Measurements from ENCODE around the gene MAP1B.

MAP1B gene

DNA sequence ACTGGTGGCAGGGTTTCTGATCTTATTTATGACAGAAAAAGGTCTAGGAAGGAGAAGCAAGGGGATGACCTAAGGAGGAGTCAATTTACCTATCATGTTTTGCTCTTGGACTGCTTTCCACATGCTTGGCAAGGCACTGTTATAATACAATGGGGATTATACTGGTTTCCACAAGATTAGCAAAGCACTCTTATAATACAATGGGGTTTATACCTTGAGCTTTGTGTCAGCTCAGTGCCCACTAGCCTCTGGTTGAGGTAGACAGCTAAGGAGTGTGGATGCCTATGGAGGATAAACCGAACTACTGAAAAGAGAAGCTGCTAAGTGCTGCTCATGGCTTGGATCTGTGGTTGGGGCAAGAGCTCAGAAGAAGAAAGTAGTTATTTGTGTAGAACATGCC, 144.1 kb downstream of the MAP1B start:
- H3K4me3 ChIP-seq (replicated peaks; ENCODE audit: low read depth, low read length), result no peak overlapping the region
- TF ChIP-seq, protein P1, sequence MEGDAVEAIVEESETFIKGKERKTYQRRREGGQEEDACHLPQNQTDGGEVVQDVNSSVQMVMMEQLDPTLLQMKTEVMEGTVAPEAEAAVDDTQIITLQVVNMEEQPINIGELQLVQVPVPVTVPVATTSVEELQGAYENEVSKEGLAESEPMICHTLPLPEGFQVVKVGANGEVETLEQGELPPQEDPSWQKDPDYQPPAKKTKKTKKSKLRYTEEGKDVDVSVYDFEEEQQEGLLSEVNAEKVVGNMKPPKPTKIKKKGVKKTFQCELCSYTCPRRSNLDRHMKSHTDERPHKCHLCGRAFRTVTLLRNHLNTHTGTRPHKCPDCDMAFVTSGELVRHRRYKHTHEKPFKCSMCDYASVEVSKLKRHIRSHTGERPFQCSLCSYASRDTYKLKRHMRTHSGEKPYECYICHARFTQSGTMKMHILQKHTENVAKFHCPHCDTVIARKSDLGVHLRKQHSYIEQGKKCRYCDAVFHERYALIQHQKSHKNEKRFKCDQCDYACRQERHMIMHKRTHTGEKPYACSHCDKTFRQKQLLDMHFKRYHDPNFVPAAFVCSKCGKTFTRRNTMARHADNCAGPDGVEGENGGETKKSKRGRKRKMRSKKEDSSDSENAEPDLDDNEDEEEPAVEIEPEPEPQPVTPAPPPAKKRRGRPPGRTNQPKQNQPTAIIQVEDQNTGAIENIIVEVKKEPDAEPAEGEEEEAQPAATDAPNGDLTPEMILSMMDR (IDR thresholded peaks at IDR 0.05; ENCODE audit: low read depth, low read length, missing control alignments), result no peak
- DNase-seq (ENCODE audit: extremely low read depth, low read depth), result no peak

GRCh38 chr5:72252008-72252407, 144.7 kb downstream of the MAP1B start:
- DNase-seq (ENCODE audit: extremely low read depth, low read depth), result no peak
- TF ChIP-seq, protein P1 (IDR thresholded peaks at IDR 0.05; ENCODE audit: low read depth, low read length, missing control alignments), result no peak
- H3K4me3 ChIP-seq (replicated peaks; ENCODE audit: low read depth, low read length), result no peak overlapping the region

DNA sequence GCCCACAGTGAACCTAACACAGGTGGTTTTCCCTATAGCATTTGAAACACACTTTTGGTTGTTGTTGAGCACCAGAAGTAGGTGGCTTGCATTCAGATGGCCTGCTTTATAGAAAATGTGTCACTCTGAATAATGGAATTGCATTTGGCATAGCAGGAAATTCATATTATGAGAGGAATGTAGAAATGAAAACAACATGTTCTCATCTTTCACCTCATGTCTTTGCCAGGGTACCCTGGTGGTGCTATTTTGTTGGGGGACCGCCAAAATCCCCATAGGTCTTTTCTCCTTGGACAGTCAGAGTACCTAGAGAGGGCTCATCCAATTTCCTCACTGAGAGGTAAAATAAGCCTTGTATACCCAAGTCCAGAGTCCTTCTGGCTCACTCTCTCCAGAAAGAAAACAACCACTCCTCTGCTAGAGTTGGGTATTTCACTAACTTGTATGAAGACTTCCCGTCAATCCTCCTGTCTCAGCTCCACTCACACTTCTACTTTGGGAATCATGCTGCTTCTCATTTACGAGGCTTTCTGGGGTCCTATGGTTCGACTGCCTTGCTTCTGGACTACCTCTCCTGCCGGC, 145.4 kb downstream of the MAP1B start:
- DNase-seq (ENCODE audit: extremely low read depth, low read depth), result no peak
- no peak overlapping the region for H3K4me3 ChIP-seq (replicated peaks; ENCODE audit: low read depth, low read length)
- TF ChIP-seq, protein P1 (IDR thresholded peaks at IDR 0.05; ENCODE audit: low read depth, low read length, missing control alignments), result no peak

- no peak overlapping the region for H3K4me3 ChIP-seq (replicated peaks; ENCODE audit: low read depth, low read length)
- DNase-seq (ENCODE audit: extremely low read depth, low read depth), result no peak
- TF ChIP-seq, protein P1 (IDR thresholded peaks at IDR 0.05; ENCODE audit: low read depth, low read length, missing control alignments), result no peak
These were observed 148.0 kb downstream of the MAP1B start for GRCh38 chr5:72255237-72255636.

DNA sequence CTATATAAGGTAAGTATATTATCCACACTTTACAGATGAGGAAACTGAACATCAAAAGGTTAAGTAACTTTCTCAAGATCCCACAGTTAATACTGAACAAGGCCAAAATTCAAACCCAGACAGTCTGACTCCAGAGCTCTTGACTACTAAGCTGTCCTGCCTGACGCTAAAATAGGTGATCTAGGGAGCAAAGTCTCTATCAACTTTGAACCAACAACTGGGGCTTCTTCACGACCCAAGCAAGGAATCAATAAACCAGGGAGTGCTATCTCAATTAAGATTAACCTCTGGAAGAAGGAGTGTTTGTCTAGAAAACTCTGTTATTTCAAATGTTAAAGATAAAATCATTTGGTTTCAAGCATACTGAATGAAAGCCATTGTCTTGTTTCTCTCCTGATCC, 148.4 kb downstream of the MAP1B start:
- DNase-seq (ENCODE audit: extremely low read depth, low read depth), result no peak
- TF ChIP-seq, protein P1 (IDR thresholded peaks at IDR 0.05; ENCODE audit: low read depth, low read length, missing control alignments), result no peak

DNA sequence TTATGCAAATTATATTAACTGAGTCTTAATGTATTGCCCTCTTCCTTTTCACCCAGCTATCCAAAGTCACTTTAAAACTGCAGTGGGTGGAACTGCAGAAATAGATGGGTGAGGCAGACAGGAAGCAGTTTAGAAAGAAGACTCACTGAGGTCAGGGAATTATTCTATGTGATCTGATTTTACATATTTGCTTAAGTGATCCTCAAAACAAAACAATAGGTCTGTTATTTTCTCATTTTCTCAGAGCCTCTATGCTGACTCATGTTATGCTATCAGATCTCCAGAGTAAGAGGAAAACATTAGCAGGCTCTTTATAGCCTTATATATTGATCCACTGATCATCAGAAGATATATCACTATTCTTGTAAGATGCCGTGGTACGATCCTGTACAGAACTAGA, 149.3 kb downstream of the MAP1B start:
- DNase-seq (ENCODE audit: extremely low read depth, low read depth), result no peak
- TF ChIP-seq, protein P1 (IDR thresholded peaks at IDR 0.05; ENCODE audit: low read depth, low read length, missing control alignments), result no peak
- H3K4me3 ChIP-seq (replicated peaks; ENCODE audit: low read depth, low read length), result no peak overlapping the region

More for the DNA sequence above, 148.4 kb downstream of the MAP1B start:
- H3K4me3 ChIP-seq (replicated peaks; ENCODE audit: low read depth, low read length), result no peak overlapping the region
